Inferior parietal cortex (tissue), 1 donor: Measurements from ENCODE around the gene CIAO3.

Source experiments
- DNase-seq: peaks from one replicate; pipeline ENCODE4 v3.0.0-alpha.2; 2016; ENCODE audit errors: extremely low spot score

The CIAO3 gene

GRCh38 chr16:711548-712320 lies 29.1 kb downstream of the CIAO3 start:
- peak; percentile 73 for DNase-seq

GRCh38 chr16:711084-711483 lies 29.7 kb downstream of the CIAO3 start:
- DNase-seq: no peak

DNA sequence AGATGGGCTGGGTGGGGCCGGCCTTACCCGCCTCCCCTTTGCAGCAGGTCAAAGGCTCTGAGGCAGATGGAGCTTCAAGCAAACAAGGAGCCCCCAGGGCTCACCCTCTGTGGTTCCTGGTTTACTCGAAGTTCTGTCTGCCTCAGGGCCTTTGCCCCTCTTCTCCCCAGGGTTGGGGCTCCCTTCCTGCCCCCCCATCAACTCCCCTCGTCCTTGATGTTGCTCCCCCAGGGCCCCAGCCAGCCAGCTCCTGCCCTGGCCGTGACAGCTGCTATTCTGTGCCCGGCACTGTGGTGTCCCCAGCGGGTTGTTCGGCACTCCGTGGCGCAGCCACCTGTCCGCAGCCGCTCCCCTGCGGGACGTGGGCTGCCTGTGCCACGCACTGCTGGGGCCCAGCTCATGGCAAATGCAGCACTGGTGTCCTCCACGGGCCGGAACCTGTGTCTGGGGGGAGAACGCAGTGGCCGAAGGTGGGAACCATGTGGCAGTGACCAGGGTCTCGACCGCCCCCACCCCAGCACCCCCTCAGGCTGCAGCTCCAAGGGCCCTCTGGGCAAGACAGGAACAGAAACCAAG lies 30.2 kb downstream of the CIAO3 start:
- no peak for DNase-seq

DNA sequence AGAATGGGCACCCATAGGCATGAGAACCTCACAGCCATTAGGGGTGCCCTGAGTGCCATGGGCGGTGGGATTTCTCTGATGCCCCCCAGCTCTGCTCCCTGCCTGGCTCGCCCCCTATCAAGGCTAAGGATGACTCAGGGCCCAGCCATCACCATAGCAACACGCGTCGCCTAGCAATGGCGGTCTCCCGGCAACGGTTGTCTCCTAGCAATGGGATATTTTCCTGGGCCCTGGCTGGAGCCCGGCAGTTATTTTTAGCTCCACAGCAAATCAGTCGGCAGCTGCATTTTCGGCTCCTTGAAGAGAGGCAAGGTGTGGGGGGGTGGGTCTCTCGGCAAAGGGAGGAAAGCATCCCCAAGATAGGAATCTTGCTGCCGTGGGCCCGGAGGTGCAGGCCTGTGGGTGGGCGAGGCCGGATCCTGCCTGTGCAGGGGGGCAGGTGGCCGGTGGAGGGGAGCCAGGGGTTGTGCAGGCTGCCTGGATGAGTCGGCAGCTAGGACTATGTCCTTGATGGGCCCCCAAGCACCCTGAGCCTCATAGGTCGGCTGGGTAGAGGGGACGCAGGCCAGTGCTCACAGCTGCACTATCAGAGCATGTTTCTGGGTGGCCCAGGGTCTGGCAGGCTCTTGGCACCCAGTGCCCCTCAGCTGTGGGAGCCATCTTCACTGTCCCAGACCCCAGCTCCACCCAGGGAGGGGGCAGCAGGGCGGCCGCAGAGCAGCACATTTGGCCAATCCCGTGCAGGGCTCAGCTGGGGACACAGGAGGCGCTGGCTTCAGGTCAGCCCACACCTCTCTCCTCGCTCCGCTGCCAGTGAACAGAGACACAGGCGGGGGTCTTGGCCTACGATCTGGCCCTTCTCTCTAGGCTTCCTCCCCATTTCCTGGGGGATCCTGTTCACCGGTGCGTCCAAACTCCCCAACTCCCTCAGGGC lies 31.0 kb downstream of the CIAO3 start:
- peak; percentile 86 for DNase-seq

- no peak for DNase-seq
Measured at GRCh38 chr16:708959-709358, 31.8 kb downstream of the CIAO3 start.

GRCh38 chr16:708019-708418 lies 32.8 kb downstream of the CIAO3 start:
- no peak for DNase-seq

- DNase-seq: no peak
Measured at GRCh38 chr16:707062-707538, 33.7 kb downstream of the CIAO3 start.

- no peak for DNase-seq
Measured at GRCh38 chr16:706189-707061, 34.4 kb downstream of the CIAO3 start.

GRCh38 chr16:705431-706188 lies 35.2 kb downstream of the CIAO3 start, which contains the start of gene FBXL16:
Gene FBXL16, minus strand, starts transcription at chr16:705801. Its CDS starts 8,396 bp downstream, at chr16:697405.
- no peak for DNase-seq

DNA sequence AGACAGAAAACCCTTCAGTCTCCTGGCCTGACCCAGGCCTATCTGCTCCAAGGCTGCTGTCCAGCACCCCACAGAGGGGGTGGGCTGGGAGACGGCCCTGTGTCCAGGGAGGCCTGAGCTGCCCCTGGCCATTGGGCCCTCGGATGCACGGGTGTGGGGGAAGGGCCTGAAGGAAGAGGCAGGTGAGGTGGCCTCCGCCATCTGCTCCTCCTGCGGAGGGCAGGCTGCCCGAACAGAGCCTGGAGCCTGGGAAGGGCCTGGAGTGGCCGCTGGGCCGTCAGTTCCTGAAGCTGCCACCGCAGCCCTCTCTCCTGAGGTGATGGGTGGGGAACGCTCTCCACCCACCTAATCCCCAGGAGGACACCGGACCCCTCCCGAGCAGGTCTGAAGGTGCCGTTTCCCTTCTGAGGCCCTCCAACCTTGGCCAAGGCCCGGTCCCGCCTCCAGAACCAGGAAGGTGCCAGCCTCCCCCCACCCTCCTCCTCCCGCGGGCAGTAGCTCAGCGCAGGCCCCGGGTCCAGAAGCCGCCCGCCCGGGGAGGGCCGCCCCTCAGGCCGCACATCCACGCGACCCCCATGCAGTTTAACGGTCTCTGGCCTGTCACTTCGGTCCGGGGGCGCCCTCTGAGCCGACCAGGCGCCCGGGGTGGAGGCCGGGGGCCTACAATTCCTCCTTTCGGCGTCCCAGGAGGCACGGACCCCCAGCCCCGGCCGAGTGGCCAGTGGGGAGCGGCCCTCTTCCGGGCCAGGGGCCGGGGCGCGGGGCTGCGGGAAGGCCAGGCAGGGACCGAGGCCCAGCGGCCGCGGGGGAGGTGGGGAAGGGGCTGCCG lies 36.0 kb downstream of the CIAO3 start:
- DNase-seq: no peak

GRCh38 chr16:704047-704446 lies 36.8 kb downstream of the CIAO3 start:
- no peak for DNase-seq

GRCh38 chr16:703406-703805 lies 37.4 kb downstream of the CIAO3 start:
- no peak for DNase-seq

- no peak for DNase-seq
Measured at GRCh38 chr16:702341-702740, 38.5 kb downstream of the CIAO3 start.

DNA sequence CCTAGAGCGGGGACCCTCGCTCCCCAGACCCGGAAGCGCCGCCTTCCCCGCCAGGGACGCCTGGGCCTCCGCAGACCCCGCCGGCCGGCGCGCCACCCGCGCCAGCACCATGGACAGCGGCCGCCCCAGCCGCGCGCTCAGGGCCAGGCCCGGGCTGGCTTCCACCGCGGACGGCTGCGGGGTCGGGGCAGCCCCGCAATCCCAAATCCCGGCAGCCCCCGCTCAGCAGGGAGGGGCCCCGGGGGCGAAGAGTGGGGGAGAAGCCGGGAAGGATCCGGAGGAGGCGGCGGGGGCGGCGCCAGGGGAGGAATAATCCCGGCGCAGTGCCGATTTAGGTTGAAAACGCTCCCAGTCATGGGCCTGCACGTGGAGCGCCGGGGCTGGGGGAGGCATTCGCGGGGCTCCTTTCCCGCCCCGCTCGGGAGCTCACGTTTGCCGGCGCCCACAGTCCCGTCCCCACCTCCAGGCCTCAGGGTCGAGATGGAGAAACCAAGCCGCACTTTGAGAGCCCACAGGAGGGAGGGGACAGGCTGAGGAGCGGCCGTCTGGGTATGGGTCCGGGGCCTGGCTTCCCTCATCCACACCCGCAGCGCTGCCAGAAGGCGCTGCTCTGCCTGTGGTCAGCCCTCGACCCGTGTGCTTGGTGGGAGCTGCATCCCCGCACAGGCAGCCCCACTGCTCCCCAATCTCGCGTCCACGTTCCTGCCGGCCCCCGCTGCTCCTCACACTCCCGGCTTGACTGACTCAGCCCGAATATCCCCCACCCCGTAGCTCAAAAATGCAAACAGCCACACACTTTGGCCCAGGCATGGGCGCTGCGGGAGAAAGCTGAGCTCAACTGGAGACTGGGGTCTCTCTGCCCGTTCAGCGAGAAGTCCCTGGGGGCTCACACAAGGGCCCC lies 39.9 kb downstream of the CIAO3 start:
- DNase-seq: no peak

- no peak for DNase-seq
Measured at GRCh38 chr16:698911-699671, 41.7 kb downstream of the CIAO3 start.

DNA sequence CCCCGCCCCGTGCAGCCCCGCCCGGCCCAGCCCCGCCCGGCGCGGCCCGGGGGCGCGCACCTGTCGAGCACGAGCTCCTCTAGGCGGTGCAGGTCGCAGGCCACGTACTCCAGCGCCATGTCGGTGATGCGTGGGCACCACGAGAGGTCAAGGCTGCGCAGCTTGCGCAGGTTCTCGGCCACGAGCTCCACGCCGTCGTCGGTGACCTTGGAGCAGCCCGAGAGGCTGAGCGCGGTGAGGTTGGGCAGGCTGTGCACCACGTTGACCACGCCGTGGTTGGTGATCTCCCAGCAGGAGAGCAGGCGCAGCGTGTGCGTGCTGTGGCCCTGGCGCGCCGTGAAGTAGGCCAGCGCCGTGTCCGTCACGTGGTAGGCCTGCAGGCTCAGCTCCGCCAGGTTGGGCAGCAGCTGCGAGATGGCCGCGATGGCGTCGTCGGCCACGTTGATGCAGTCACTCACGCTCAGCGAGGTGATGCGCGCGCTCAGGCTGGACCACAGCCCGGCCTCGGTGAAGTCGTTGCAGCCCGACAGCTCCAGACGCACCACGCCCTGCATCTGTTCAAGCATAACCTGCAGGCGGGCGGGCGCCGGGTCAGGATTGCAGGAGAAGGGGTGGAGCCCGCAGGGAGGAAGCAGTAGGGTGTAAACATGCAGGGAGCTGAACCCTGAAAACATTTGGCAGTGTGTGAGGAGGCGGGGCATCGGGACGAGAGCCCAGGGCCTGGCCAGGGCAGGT lies 45.3 kb downstream of the CIAO3 start:
- no peak for DNase-seq

DNA sequence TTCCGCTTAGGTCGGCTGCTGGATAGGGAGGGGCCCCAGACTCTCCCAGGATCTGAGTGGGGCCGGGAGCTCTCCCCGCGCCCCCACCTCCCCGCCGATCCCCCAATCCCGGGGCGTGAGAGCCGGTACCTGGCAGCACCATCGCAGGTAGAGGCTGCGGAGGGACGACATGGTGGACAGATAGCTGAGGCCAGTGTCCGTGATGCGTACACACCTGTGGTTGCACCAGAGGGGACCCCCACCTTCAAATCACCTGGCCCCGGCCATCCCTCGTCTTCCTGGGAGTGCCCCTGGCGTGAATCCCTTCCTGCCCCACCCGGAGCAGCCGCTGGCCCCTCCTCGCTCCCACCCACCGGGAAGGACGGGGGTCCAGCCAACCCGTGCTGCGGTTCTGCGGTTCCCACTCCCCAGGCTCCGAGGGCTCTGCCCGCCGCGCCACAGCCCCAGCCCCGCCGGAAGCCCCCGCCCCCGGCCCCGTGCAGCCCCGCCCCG lies 45.9 kb downstream of the CIAO3 start:
- DNase-seq: no peak
